Measurements from ENCODE around the gene INPP4B.

DNA sequence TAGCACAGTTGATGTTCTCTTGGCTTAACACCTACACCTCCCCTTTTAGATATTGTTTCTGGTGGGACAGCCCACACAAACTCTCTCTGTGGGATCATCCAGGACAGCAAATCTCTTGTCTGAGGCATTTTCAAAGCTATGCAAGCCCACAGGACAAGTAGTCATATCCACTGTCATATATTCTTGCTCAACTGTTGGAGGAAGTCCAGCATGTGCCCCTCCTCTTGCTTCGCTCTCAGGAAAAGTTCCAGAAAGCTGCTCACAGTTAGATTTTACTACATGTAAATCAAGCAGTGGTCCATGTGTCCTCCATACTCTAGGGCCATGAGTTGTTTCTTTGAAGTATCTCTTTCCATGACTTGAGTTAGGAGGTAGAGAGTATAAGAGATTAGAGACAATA lies 260.7 kb downstream of the INPP4B start:
- TF ChIP-seq, protein P1, sequence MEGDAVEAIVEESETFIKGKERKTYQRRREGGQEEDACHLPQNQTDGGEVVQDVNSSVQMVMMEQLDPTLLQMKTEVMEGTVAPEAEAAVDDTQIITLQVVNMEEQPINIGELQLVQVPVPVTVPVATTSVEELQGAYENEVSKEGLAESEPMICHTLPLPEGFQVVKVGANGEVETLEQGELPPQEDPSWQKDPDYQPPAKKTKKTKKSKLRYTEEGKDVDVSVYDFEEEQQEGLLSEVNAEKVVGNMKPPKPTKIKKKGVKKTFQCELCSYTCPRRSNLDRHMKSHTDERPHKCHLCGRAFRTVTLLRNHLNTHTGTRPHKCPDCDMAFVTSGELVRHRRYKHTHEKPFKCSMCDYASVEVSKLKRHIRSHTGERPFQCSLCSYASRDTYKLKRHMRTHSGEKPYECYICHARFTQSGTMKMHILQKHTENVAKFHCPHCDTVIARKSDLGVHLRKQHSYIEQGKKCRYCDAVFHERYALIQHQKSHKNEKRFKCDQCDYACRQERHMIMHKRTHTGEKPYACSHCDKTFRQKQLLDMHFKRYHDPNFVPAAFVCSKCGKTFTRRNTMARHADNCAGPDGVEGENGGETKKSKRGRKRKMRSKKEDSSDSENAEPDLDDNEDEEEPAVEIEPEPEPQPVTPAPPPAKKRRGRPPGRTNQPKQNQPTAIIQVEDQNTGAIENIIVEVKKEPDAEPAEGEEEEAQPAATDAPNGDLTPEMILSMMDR (IDR thresholded peaks at IDR 0.05): no peak
- TF ChIP-seq POLR2AphosphoS5 (IDR thresholded peaks at IDR 0.05) (no peak), POLR2A (IDR thresholded peaks at IDR 0.05) (no peak)

All from breast epithelium (tissue), 3 donors.